Adrenal gland (tissue), 5 donors: ENCODE measurements around the gene GPR135.

ENCODE experiments used
- POLR2A ChIP-seq, 2 donors: fragments of 450-650 bp; IDR thresholded peaks; one replicate each; pipeline ENCODE4 v1.6.1; 2017; ENCODE audit warnings: antibody characterized with exemption in 2 of 2, mild to moderate bottlenecking in 2 of 2, moderate library complexity in 1 of 2
- TF ChIP-seq, protein P1 (sequence below), 6 experiments: fragments of 450-650 bp in 4 of 6; fragments of 200-600 bp in 2 of 6; sonication (generic) in 1 of 6; IDR thresholded peaks; 1 replicate in 5 of 6; 2 replicates in 1 of 6; pipeline versions ENCODE4 v1.5.1 to v1.8.0; 2016 to 2021; ENCODE audit warnings: antibody characterized with exemption in 6 of 6, mild to moderate bottlenecking in 2 of 6, moderate library complexity in 1 of 6
- donor health status: DM: no; HTN: no; CAD: no.

DNA sequence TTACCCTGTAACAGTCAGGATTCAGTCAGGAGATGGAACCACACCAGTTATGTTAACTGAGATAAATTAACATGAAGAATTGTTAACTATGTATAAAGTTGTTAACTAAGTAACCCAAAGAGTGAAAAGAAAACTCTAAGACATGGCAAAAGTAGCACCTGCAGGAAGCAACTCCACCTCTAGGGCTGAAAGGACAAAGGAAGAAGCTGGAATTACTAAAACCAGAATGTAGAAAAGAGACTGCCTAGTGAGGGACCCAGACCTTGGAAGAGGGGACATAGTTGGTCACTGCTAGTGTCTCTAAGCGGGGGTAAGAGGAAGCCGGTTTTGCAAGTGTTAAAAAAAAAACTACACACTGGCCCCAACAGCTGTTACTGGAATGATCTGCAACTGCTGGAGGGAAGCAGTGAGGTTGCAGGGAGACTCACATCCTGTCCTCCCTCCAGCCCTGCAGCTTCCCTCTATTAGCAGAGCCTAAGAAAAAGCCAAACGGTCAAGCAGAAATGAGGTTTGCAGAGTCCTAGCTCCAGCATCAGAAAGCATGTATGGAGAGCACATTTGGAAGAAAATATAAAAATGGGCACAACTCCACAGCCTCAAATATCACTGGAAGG is 39.8 kb downstream of the GPR135 start:
- TF ChIP-seq, protein P1, sequence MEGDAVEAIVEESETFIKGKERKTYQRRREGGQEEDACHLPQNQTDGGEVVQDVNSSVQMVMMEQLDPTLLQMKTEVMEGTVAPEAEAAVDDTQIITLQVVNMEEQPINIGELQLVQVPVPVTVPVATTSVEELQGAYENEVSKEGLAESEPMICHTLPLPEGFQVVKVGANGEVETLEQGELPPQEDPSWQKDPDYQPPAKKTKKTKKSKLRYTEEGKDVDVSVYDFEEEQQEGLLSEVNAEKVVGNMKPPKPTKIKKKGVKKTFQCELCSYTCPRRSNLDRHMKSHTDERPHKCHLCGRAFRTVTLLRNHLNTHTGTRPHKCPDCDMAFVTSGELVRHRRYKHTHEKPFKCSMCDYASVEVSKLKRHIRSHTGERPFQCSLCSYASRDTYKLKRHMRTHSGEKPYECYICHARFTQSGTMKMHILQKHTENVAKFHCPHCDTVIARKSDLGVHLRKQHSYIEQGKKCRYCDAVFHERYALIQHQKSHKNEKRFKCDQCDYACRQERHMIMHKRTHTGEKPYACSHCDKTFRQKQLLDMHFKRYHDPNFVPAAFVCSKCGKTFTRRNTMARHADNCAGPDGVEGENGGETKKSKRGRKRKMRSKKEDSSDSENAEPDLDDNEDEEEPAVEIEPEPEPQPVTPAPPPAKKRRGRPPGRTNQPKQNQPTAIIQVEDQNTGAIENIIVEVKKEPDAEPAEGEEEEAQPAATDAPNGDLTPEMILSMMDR (IDR thresholded peaks at IDR 0.05): no peak
- no peak for TF ChIP-seq POLR2A (IDR thresholded peaks at IDR 0.05)
